ENCODE results near the gene POLG2.

The POLG2 gene

DNA sequence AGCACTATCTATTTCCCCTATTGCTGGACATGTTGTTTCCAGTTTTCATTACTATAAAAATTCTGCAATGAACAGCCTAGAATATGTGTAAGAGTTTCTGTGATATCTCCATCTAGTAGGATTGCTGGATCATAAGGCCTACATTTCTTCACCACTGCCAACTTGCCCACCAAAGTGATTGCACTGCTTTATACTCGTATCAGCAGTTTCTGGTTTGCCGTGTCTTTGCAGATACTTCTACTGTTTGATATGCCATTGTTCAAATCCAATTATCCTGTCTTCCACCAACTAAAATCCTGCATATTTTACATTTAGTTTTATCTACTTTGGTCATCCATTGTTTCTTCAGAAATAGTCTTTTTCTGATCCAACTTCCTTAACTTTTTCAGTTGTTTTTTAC is 31.1 kb upstream of the POLG2 start:
- H3K36me3 ChIP-seq (ENCODE audit: insufficient read depth, low read depth, low read length), result peaks cover 100% of the 10 kb centered on the region

DNA sequence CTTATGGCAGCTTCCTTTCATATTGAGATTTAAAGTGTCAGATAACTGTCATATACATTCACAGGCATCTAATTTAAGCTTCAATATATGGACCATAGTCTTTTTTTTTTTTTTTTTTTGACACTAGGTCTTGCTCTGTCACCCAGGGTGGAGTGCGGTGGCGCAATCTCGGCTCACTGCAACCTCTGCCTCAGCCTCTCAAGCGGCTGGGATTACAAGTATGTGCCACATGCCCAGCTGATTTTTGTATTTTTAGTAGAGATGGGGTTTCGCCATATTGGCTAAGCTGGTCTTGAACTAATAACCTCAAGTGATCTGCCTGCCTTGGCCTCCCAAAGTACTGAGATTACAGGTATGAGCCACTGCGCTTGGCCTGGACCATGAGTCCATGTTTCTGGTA is 23.5 kb upstream of the POLG2 start:
- H3K36me3 ChIP-seq (ENCODE audit: insufficient read depth, low read depth, low read length), result peaks cover 98% of the 10 kb centered on the region
- no peak overlapping the region for H3K9ac ChIP-seq (ENCODE audit: low read depth, low read length)

More for the DNA sequence above, 31.1 kb upstream of the POLG2 start:
- no peaks in the 10 kb centered on the region for H3K9me3 ChIP-seq (ENCODE audit: insufficient read depth, low read depth, low read length)
- no peak overlapping the region for H3K4me3 ChIP-seq (ENCODE audit: low read length)
- H3K9ac ChIP-seq (ENCODE audit: low read depth, low read length), result no peak overlapping the region
- H3K4me1 ChIP-seq (ENCODE audit: insufficient read depth, low read length), result no peaks in the 10 kb centered on the region
- no peaks in the 10 kb centered on the region for H3K27me3 ChIP-seq (ENCODE audit: insufficient read depth, low read length)
- H3K27ac ChIP-seq (ENCODE audit: low read length), result no peak overlapping the region

DNA sequence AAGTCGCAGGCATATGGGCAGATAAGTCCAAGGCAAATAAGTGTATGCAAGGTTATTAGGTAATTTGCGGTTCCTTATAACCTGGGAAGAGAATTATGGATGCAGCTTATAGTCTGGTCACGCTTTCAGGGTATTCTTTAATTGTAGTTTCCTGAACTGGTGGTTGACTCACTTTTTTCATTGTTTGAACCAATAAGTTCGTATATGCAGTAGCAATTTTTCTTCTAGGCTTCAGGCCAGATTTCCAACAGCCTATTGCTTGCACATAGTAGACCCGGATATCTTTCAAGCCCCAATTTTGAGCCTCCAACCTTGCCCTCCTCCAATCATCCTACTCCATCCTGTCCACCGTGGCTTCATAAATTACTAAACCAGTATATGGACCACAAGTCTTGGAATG is 22.7 kb upstream of the POLG2 start:
- Histone ChIP-seq H3K36me3 (ENCODE audit: insufficient read depth, low read depth, low read length) (peaks cover 98% of the 10 kb centered on the region), H3K9ac (ENCODE audit: low read depth, low read length) (no peak overlapping the region), H3K9me3 (ENCODE audit: insufficient read depth, low read depth, low read length) (no peaks in the 10 kb centered on the region), H3K4me1 (ENCODE audit: insufficient read depth, low read length) (no peaks in the 10 kb centered on the region), H3K27me3 (ENCODE audit: insufficient read depth, low read length) (no peaks in the 10 kb centered on the region), H3K27ac (ENCODE audit: low read length) (no peak overlapping the region), H3K4me3 (ENCODE audit: low read length) (no peak overlapping the region)

More for the DNA sequence above, 23.5 kb upstream of the POLG2 start:
- H3K4me1 ChIP-seq (ENCODE audit: insufficient read depth, low read length), result no peaks in the 10 kb centered on the region
- no peak overlapping the region for H3K27ac ChIP-seq (ENCODE audit: low read length)
- H3K9me3 ChIP-seq (ENCODE audit: insufficient read depth, low read depth, low read length), result no peaks in the 10 kb centered on the region
- no peaks in the 10 kb centered on the region for H3K27me3 ChIP-seq (ENCODE audit: insufficient read depth, low read length)
- H3K4me3 ChIP-seq (ENCODE audit: low read length), result no peak overlapping the region

DNA sequence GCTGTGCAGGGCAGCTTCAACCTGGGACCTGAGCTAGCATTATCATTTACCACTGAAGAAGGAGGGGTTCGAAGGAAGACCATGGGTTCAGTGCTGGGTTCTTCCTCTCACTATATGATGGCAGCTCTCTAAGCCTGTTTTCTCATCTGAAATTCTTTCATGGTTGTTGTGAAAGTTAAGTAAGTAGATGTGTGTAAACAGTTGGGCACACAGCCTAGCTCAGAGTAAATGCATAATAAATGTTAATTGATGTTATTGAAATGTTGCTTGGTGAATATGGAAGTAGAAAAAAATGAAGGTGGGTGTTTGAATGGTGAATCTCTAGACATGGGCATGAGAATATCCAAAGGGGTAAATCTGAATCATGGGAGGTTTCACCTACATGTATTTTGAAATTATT is 19.0 kb upstream of the POLG2 start:
- no peaks in the 10 kb centered on the region for H3K9me3 ChIP-seq (ENCODE audit: insufficient read depth, low read depth, low read length)
- H3K9ac ChIP-seq (ENCODE audit: low read depth, low read length), result no peak overlapping the region
- H3K27me3 ChIP-seq (ENCODE audit: insufficient read depth, low read length), result no peaks in the 10 kb centered on the region
- H3K36me3 ChIP-seq (ENCODE audit: insufficient read depth, low read depth, low read length), result peaks cover 98% of the 10 kb centered on the region
- H3K4me1 ChIP-seq (ENCODE audit: insufficient read depth, low read length), result no peaks in the 10 kb centered on the region
- H3K4me3 ChIP-seq (ENCODE audit: low read length), result no peak overlapping the region
- H3K27ac ChIP-seq (ENCODE audit: low read length), result no peak overlapping the region

DNA sequence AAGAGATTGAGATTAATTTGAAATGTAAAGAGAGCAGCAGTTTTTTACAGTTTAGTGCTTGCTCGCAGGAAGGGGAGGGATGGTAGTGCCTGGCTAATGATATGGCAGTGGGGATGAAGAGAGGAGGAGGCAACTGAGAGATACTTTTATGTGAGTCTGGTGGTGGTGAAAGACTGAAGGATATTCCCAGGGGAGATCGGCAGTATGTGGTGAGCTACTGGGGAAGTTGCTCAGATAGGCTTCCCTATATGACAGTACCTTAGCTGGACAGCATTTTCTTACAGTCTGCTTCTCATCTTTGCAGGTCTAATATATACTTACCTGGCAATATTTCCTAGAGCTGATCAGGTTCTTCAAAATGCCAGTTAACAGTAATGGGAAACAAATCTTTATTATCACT is 18.6 kb upstream of the POLG2 start:
- no peaks in the 10 kb centered on the region for H3K9me3 ChIP-seq (ENCODE audit: insufficient read depth, low read depth, low read length)
- no peak overlapping the region for H3K4me3 ChIP-seq (ENCODE audit: low read length)
- no peaks in the 10 kb centered on the region for H3K27me3 ChIP-seq (ENCODE audit: insufficient read depth, low read length)
- H3K36me3 ChIP-seq (ENCODE audit: insufficient read depth, low read depth, low read length), result peaks cover 98% of the 10 kb centered on the region
- H3K27ac ChIP-seq (ENCODE audit: low read length), result no peak overlapping the region
- H3K4me1 ChIP-seq (ENCODE audit: insufficient read depth, low read length), result no peaks in the 10 kb centered on the region
- no peak overlapping the region for H3K9ac ChIP-seq (ENCODE audit: low read depth, low read length)

- Histone ChIP-seq H3K4me3 (ENCODE audit: low read length) (peak overlapping the region; percentile 8; the same call in 1 of the 2 replicates), H3K9ac (ENCODE audit: low read depth, low read length) (no peak overlapping the region), H3K9me3 (ENCODE audit: insufficient read depth, low read depth, low read length) (no peaks in the 10 kb centered on the region; the same call in 1 of the 2 replicates), H3K4me1 (ENCODE audit: insufficient read depth, low read length) (peaks cover 6% of the 10 kb centered on the region; the same call in 1 of the 2 replicates), H3K27me3 (ENCODE audit: insufficient read depth, low read length) (no peaks in the 10 kb centered on the region), H3K36me3 (ENCODE audit: insufficient read depth, low read depth, low read length) (peaks cover 66% of the 10 kb centered on the region), H3K27ac (ENCODE audit: low read length) (no peak overlapping the region)
These were observed 12.3 kb upstream of the POLG2 start for GRCh38 chr17:64509179-64509578.

GRCh38 chr17:64508683-64509082 is 11.8 kb upstream of the POLG2 start:
- Histone ChIP-seq H3K36me3 (ENCODE audit: insufficient read depth, low read depth, low read length) (peaks cover 66% of the 10 kb centered on the region), H3K9ac (ENCODE audit: low read depth, low read length) (0 out of 2 replicates have a peak overlapping the region, but pooled peaks have one; percentile 100), H3K9me3 (ENCODE audit: insufficient read depth, low read depth, low read length) (no peaks in the 10 kb centered on the region; the same call in 1 of the 2 replicates), H3K27me3 (ENCODE audit: insufficient read depth, low read length) (no peaks in the 10 kb centered on the region), H3K4me1 (ENCODE audit: insufficient read depth, low read length) (peaks cover 9% of the 10 kb centered on the region; the same call in 1 of the 2 replicates), H3K27ac (ENCODE audit: low read length) (no peak overlapping the region), H3K4me3 (ENCODE audit: low read length) (peak overlapping the region; percentile 100)

- peak overlapping the region; percentile 16 for H3K27ac ChIP-seq (ENCODE audit: low read length)
- peaks cover 66% of the 10 kb centered on the region for H3K36me3 ChIP-seq (ENCODE audit: insufficient read depth, low read depth, low read length)
- H3K9me3 ChIP-seq (ENCODE audit: insufficient read depth, low read depth, low read length), result no peaks in the 10 kb centered on the region; the same call in 1 of the 2 replicates
- no peaks in the 10 kb centered on the region for H3K27me3 ChIP-seq (ENCODE audit: insufficient read depth, low read length)
- H3K4me3 ChIP-seq (ENCODE audit: low read length), result peak overlapping the region; percentile 100
- H3K9ac ChIP-seq (ENCODE audit: low read depth, low read length), result peak overlapping the region; percentile 100
- H3K4me1 ChIP-seq (ENCODE audit: insufficient read depth, low read length), result peaks cover 9% of the 10 kb centered on the region; the same call in 1 of the 2 replicates
These were observed 10.5 kb upstream of the POLG2 start for GRCh38 chr17:64507413-64507782.

- Histone ChIP-seq H3K9ac (ENCODE audit: low read depth, low read length) (peak within 1 kb of the TSS; percentile 100), H3K9me3 (ENCODE audit: insufficient read depth, low read depth, low read length) (no peaks in the 10 kb centered on the region; the same call in 1 of the 2 replicates), H3K36me3 (ENCODE audit: insufficient read depth, low read depth, low read length) (peaks cover 66% of the 10 kb centered on the region), H3K4me3 (ENCODE audit: low read length) (peak within 1 kb of the TSS; percentile 100), H3K27me3 (ENCODE audit: insufficient read depth, low read length) (no peaks in the 10 kb centered on the region), H3K4me1 (ENCODE audit: insufficient read depth, low read length) (peaks cover 9% of the 10 kb centered on the region; the same call in 1 of the 2 replicates), H3K27ac (ENCODE audit: low read length) (peak within 1 kb of the TSS; percentile 97)
These were observed 9.9 kb upstream of the POLG2 start, which contains the start of gene CEP95 for GRCh38 chr17:64506576-64507412. TSS of gene CEP95 (plus strand) at chr17:64506977. CDS start at chr17:64507098, 121 bp downstream.

GRCh38 chr17:64506201-64506575 is 9.3 kb upstream of the POLG2 start, which contains the start of gene DDX5:
TSS of gene DDX5 (minus strand) at chr17:64506289. CDS start at chr17:64506119, 170 bp downstream.
- peak within 1 kb of the TSS; percentile 100 for H3K4me3 ChIP-seq (ENCODE audit: low read length)
- peaks cover 66% of the 10 kb centered on the region for H3K36me3 ChIP-seq (ENCODE audit: insufficient read depth, low read depth, low read length)
- H3K4me1 ChIP-seq (ENCODE audit: insufficient read depth, low read length), result peaks cover 9% of the 10 kb centered on the region; the same call in 1 of the 2 replicates
- H3K27me3 ChIP-seq (ENCODE audit: insufficient read depth, low read length), result no peaks in the 10 kb centered on the region
- H3K9me3 ChIP-seq (ENCODE audit: insufficient read depth, low read depth, low read length), result no peaks in the 10 kb centered on the region; the same call in 1 of the 2 replicates
- H3K27ac ChIP-seq (ENCODE audit: low read length), result peak within 1 kb of the TSS; percentile 97
- peak within 1 kb of the TSS; percentile 100 for H3K9ac ChIP-seq (ENCODE audit: low read depth, low read length)

GRCh38 chr17:64505340-64506200 is 8.7 kb upstream of the POLG2 start:
- Histone ChIP-seq H3K9ac (ENCODE audit: low read depth, low read length) (peak overlapping the region; percentile 100), H3K36me3 (ENCODE audit: insufficient read depth, low read depth, low read length) (peaks cover 66% of the 10 kb centered on the region), H3K4me1 (ENCODE audit: insufficient read depth, low read length) (peaks cover 9% of the 10 kb centered on the region; the same call in 1 of the 2 replicates), H3K9me3 (ENCODE audit: insufficient read depth, low read depth, low read length) (no peaks in the 10 kb centered on the region; the same call in 1 of the 2 replicates), H3K27me3 (ENCODE audit: insufficient read depth, low read length) (no peaks in the 10 kb centered on the region), H3K27ac (ENCODE audit: low read length) (peak overlapping the region; percentile 97), H3K4me3 (ENCODE audit: low read length) (peak overlapping the region; percentile 100)
